Erythroblast (primary cell): ENCODE results near the gene PML.

ENCODE experiments used
- DNase-seq, 2 experiments: peaks; one replicate each; lab custom pipeline; 2025; lab: John Stamatoyannopoulos, UW
- GATA1 ChIP-seq: IDR thresholded peaks from 2 replicates; pipeline ENCODE4 v1.6.1; 2011; ENCODE audit warnings: low read depth, mild to moderate bottlenecking, control low read depth, low read length, moderate library complexity
- POLR2A ChIP-seq: IDR thresholded peaks from 2 replicates; pipeline ENCODE4 v1.6.1; 2011; ENCODE audit warnings: mild to moderate bottlenecking, low read length

The PML gene

DNA sequence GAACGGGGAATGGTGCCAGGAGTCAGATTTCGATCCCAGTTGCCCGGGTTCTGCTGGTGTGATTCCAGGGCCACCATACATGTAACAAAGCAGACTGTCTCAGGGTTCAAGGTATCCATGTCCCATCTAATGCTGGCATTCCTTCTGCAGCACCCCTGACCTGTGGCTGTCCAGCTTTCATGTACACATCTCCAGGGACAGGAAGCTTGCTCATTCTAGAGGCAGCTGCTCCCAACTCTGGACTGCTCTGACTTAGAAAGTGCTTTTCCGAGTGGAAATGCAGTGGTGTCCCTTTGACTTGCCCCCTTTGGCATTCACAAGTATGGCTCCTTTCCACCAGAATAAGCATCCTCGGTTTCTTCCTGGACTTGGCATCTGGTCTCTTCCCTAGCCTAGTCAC is 30.9 kb downstream of the PML start:
- TF ChIP-seq POLR2A = no peak
- no peak for TF ChIP-seq GATA1
- DNase-seq = no peak

DNA sequence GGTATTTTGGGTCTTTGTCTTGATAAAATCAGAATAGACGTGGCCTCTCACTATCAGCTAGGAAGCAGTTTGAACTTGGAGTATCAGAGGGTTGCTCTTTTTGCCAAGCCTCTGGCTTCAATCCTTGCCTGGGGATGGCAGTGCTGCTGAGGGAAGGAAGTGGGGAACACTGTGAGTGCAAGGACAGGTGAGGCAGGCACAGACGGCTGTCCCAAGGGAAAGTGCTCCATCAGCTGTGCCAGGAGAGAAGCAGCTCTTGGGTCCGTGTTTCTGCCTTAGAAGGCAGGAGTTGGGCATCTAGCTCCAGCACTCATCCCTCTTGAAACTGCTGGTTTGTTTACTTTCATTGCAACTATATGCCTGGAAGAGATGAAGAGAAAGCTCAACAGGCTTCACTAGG is 33.2 kb downstream of the PML start:
- TF ChIP-seq POLR2A (no peak), GATA1 (no peak)
- DNase-seq = no peak

DNA sequence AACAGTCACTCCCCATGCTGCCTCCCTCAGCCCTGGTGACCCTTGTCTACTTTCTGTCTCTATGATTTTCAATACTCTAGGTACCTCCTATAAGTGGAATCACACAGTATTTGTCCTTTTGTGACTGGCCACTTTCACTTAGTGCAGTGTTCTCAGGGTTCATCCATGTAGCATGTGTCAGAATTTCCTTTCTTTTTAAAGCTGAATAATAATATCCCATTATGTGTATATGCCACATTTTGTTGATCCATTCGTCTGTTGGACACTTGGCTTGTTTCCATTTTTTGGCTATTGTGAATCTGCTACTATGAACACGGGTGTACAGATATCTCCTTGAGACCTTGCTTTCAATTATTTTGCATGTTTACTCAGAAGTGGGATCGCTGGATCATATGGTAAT is 34.1 kb downstream of the PML start:
- no peak for DNase-seq
- TF ChIP-seq GATA1 (no peak), POLR2A (no peak)

DNA sequence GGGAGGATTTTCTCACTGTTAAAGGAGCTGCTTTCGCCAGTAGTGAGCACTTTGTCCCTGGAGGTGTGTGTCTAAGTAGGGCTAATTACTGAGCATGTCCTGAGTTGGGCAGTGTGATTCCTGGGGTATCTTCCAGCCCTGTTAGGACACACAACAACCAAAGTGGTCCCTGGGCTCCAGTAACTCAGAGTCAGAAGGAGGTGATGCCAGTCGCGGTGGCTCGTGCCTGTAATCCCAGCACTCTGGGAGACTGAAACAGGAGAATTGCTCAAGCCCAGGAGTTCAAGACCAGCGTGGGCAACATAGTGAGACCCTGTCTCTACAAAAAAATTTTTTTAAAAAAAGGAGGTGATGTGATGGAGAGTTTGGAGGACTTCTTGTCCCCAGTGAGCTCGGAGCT is 37.5 kb downstream of the PML start:
- no peak for TF ChIP-seq POLR2A
- no peak for TF ChIP-seq GATA1
- DNase-seq = no peak

DNA sequence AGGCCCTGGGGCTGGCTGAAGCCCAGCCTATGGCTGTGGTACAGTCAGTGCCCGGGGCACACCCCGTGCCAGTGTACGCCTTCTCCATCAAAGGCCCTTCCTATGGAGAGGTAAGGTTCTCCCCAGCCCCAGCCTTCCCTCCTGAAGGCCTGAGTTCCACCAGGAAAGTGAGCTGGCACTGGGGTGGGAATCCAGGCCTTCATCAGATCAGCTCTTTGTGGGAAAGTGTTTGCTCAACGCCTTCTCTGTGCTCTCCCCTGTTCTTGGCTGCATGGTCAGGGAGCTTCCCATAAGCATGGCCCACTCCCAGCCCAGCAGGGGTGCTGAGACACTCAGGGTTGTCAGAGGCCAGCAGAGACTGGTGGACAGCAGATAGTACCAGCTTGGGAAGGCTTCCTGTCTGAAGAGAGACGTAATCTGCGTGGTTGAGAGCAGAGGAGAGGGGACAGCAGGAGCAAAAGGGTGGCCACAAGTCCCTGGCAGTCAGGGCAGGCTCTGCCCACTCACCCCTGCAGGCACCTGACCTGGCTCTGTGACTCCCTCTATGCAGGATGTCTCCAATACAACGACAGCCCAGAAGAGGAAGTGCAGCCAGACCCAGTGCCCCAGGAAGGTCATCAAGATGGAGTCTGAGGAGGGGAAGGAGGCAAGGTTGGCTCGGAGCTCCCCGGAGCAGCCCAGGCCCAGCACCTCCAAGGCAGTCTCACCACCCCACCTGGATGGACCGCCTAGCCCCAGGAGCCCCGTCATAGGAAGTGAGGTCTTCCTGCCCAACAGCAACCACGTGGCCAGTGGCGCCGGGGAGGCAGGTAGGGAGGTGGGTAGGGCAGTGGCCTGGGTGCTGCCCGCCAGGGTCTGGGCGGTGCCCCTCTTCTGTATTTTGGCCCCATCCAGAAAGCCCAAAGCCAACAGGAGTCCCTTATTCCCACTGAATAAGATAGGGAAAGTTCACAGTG is 38.4 kb downstream of the PML start:
- DNase-seq = no peak
- no peak for TF ChIP-seq GATA1
- no peak for TF ChIP-seq POLR2A

DNA sequence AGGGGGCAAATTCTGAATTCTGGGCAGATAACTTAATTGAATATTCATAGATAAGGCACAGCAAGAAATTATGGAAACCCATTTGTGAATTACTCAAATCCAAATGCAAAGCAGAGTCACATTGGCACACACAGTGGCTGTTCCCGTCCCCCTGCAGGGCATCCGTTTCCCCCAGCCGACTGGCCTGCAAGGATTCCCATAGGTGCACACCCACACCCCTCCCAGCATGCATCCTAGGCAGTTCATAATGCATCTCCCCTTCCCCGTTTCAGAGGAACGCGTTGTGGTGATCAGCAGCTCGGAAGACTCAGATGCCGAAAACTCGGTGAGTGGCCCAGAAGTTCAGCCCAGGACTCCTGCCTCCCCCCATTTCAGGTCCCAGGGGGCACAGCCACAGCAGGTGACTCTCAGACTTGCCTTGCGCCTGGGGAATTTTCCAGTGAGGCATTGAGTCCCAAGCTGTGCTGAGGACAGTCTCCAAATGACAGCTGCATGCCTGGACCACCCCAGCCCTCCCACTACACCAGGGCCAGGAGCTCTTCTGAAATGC is 39.8 kb downstream of the PML start:
- TF ChIP-seq GATA1 = no peak
- TF ChIP-seq POLR2A = no peak
- DNase-seq = no peak

DNA sequence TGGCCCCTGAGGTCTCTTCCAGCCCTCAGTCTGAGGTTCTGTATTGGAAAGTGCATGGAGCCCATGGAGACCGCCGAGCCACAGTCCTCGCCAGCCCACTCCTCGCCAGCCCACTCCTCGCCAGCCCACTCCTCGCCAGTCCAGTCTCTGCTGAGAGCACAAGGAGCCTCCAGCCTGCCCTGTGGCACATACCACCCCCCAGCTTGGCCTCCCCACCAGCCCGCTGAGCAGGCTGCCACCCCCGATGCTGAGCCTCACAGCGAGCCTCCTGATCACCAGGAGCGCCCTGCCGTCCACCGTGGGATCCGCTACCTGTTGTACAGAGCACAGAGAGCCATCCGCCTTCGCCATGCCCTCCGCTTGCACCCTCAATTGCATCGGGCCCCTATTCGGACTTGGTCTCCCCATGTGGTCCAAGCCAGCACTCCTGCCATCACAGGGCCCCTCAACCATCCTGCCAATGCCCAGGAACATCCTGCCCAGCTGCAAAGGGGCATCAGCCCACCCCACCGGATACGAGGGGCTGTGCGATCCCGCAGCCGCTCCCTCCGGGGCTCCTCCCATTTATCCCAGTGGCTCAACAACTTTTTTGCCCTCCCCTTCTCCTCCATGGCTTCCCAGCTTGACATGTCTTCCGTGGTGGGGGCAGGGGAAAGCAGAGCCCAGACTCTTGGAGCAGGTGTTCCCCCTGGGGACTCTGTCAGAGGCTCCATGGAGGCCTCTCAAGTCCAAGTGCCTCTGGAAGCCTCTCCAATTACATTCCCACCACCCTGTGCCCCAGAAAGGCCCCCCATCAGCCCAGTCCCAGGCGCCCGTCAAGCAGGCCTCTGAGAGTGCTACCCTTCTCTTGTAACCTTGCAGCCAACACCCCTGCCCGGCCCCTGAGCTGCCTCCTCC is 40.9 kb downstream of the PML start:
- TF ChIP-seq POLR2A (no peak), GATA1 (no peak)
- DNase-seq = no peak

DNA sequence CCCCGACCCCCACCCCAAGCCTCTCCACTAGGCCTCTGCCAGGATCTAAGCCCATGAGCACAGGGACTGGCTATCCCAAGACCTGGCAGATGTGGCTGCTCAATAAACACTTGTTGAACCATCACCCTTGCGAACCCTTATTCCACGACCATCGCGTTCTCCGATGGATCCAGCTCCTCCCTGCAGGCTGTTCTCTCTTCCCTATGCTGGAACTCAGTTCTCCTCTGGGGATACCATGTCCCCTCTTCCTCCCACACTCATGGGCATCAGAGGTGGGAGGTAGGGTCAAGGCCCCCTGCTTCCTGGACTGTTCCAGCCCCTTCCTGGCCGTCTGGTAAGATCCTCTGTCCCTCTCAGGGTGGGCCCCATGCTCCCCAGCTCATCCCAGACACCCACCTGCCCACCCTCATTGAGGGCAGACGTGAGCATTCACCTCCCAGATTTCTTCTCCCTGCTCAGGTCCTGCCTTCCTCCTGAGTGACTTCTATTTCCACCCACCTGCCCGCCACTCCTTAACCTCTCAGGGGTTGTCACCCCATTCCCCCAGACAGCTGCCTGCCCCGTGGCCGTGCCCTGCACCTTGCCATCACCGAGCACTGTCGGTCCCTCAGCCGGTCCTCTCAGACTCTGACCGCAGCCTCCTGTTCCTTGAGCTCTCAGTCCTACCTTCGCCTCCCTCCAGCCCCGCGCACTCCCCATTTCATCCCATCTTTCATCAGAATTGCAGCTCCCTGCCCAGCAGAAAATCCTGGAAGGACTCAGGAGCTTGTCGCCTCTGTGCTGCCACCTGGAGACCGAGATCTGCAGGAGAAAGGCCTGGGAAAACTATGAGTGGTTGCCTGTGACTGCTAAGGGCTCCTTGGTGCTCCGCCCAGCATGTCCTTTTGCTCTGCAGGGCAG is 42.0 kb downstream of the PML start:
- DNase-seq = peak in 1 of 2 experiments; percentile 21

DNA sequence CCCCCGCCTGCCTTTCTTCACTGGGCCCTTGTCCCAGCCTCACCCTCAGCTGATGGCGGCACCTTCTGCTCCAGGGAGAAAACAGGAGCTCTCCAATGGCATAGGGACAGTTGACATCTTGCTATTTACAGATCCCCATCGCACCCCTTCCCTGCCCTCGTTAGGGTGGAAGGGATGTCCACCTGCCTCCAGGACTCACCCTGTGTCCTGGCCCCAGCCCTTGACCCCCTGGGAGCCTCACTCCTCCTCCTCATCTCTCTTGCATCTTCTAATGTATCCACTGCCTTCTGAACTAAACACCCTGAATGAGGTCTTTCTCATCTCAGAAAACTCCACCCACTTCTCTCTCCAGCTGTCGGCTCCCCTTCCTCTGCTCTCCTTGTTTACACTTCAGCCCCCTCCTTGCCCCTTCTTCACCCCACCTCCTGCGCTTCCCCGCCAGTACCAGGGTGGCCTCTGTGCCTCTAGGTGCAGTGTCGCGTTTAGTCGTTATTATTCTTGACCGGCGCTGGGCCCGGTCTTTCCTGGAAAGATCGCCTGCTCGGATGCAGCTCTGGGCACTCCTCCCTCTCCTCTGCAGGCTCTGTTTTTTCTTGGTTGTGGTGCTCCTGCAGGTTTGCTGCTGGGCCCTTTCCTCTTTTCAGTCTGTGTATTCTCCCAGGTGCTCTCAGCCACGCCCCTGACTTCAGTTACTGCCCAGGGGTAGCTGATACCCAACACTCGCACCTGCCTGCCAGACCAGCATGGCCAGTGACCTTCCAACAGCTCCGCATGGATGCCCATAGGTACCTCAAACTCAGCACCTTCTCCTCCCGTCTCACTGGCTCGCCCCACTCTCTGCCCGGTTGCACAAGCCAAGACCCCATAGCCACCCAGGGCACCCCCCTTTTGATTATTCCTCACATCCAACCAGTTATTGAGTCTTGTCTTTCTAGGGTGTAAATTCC is 42.9 kb downstream of the PML start:
- DNase-seq = no peak
- no peak for TF ChIP-seq POLR2A
- TF ChIP-seq GATA1 = no peak

More for the DNA sequence above, 42.0 kb downstream of the PML start:
- TF ChIP-seq GATA1 = no peak

DNA sequence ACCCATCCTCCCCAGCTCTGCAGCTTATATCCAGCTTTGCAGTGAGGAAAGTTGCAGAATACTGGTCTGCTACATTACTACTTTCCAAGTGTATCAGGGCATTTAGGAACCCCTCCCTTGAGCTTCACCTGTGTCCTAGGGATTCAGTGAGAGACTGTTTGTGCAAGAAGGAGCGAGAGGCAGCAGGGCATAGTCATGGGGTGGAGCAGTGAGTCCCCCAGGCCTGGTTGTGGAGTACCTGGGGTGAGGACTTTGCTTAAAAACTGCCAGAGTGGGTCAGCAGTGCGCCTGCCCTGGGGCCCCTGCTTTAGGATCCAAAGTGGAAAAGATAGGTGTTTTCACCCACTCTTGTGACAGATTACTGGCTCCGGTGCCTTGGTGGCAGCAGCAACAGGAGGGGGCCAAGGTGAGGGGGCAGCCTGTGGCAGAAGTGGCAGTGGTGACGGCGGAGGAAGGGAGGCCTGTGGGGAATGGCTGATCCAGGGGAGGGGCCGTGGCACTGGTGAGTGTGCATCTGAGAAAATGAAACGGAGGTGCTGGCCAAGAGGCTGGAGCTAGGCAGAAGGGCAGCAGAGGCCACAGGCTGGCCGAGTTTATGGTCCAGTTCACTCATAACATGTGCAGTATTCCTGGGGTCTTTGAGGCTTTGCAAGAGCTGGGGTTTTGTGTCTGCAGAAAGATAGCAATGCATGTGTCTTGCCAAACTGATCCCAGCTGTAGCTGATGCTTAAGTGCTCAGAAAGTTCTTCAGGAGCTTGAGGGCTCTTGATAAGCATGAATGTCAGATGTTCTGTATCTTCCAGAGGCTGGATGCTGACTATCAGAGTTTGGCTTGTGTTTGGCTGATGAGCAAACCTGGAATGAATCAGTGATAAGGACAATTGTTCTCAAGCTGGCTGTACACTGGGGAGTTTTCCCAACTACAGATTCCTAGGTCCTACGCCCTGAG is 44.5 kb downstream of the PML start:
- peak; percentile 36 to 83 for DNase-seq
- TF ChIP-seq POLR2A (no peak), GATA1 (no peak)

DNA sequence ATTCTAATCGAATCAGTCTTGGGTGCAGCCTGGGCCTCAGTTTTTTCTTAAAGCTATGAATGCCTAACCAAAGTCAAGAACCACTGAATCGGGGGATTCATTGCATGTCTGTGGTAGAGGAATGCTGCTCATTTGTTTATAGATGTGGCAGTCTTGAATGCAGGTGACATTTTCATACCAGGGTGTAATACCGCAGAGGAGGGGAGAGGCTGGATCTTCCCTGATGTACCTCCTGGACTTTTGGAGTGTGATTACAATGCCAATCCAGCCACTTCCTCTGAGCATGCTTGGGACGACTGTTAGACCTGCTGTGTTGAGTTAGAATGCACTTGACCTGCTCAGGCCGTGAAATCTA is 45.1 kb downstream of the PML start:
- TF ChIP-seq POLR2A (no peak), GATA1 (no peak)
- DNase-seq = no peak
